HG02588 (cell line): Measurements from ENCODE around the gene RAPH1.

ENCODE experiments used
- ATAC-seq: cut with Tn5 transposase; IDR thresholded peaks from one replicate; pipeline ENCODE4 v1.9.1; 2021; ENCODE audit warnings: mild to moderate bottlenecking, moderate library complexity; ENCODE audit not compliant: unreplicated experiment

RAPH1 gene

DNA sequence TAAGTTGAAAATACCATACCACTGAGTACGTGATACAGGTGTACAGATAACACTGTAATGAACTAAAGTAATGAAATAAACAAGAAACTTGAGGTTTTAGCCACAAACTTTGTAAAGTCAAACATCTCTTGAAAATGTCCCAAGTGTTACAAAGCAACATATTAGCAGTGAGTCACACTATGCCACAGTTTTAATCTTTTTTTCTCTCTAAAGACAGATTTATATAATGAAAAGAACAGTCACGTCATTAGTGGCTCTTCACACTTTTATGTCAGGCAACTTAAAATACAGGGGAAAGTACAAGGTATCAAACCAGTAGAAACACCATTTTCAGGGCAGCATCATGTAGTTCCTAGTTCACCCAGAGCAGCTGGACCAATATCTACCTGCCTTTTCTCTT lies 42.1 kb downstream of the RAPH1 start:
- no peak for ATAC-seq

DNA sequence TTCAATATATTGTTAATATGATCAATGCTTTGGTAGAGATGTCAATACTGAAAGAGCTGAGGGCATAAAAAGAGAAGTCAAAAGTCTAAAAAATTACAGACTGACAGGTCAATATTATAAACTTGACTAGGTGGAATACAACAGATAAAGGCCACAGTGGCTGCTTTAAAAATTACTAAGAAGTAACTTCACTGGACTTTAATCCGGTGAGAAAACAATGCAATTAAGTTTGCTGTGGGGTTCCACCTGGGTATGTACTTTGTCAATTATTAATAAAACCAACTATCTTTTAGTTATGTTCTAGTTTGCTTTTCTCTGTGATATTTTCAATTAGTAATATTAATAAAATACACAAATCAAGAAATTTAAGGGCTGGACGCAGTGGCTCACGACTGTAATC lies 44.7 kb downstream of the RAPH1 start:
- no peak for ATAC-seq

DNA sequence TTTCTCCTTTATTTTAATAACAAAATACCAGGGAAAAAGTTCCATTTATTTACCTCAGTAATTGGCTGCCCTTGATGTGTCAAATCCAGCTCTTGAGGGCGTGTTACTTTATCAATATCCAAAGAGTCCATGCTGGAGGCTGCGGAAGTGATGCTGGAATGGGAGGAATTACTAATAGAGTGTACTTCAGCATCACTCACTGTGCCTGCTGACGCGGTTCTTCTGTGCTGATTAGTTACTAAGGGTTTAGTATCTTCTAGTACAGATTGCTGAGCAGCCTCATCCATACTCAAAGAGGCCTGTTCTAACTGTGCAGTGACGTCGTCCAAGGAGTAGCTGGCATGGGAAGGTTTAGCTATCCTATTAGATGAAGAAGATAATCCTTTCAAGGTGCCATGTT lies 45.6 kb downstream of the RAPH1 start:
- no peak for ATAC-seq

DNA sequence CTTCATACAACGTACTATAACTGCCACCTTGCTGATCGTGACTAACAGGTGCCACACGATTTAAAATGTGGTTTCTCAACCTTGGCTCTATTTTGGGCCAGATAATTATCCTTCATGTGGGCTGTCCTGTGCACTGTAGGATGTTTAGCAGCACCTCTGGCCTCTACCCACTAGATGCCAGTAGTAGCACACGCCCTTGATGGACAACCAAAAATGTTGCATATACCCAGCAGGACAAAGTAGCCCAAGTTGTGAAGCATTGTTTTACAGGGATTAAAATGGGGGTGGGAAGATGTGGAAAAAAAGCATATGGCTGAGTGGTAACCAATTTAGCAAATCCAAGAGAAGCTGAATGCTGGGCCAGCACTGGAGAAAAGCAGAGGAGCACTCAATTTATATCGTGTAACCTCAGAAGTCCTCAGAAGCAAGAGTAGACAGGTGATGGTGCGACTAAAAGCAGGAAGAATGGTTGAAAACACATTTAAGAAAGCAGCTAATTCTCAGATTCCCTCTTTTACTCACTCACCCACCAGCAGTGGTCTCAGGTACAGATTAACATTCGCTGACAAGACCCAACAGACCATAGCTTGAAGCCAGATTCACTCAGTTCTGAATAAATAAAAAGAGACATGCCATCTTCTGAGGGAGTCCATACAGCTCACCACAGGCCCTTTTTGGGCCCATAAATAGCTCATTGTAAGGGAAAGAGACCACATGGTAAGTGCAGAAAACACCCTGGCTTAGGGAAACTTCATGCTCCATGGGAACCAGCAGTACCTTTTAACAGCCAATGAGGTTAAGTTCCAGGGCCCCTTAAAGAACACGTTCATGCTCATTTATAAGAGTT lies 50.6 kb downstream of the RAPH1 start:
- ATAC-seq: peak; percentile 47

DNA sequence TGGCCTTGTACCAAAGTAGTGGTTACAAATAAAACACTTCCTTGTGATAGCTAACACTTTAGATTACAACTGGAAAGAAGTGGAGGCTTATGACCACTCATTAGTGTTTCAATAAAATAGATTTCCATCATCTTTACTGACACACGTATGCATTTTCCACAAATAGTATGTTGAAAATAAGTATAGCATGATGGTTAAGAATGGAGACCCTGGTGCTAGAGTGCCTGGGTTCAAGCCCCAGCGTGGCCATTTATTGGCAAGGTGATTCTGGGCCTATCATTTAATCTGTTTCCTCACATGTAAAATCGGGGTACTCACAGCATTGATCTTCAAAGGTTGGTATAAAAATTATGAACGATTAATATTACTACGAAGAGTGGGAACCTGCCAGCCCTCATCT lies 54.5 kb downstream of the RAPH1 start:
- ATAC-seq: no peak

DNA sequence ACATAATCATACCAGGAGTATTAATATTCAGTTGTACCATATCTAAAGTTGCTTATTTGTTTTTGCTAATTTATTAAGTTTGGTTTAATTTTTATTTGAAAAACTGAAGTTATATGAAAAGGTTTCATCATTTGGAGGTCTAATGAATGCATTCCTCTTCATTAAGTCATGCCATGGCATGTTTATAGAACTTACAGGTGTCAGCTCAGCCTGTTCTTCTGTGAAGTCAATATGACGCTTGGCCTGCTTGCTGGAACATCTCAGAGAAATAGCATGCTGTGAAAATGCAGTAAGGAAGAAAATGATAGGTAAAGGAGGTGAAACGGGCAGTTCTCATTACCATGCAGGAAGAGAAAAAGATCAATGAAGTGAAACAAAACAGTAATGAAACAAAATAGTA lies 58.2 kb downstream of the RAPH1 start:
- ATAC-seq: no peak

DNA sequence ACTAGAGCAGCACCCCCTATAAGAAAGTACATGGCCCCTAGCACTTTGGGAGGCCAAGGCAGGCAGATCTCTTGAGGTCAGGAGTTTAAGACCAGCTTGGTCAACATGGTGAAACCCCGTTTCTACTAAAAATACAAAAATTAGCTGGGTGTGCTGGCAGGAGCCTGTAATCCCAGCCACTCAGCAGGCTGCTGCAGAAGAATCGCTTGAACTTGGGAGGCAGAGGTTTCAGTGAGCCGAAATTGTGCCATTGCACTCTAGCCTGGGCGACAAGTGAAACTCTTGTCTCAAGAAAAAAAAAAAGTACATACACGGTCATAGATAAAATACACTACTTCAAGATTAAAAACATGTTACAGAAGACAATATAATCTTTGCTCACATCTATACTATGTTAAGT lies 63.8 kb downstream of the RAPH1 start:
- no peak for ATAC-seq

DNA sequence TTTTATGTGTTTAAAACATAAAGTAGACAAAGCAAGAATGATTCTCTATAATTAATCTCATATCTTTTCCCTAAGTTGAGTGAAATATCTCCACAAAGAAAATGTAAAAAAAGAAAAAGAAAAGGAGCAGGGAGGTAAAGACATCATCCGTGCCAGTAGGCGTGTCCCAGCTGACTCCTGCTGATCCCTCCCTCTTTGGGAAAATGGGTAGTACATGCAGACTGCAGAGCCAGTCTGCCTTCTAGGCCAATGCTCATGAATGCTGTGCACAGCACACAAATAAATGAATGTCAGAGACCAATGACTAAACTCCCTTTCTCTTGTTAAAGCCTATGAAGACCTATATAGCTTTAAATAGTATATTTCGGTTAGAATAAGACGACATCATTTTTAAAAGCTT lies 64.7 kb downstream of the RAPH1 start:
- ATAC-seq: no peak

DNA sequence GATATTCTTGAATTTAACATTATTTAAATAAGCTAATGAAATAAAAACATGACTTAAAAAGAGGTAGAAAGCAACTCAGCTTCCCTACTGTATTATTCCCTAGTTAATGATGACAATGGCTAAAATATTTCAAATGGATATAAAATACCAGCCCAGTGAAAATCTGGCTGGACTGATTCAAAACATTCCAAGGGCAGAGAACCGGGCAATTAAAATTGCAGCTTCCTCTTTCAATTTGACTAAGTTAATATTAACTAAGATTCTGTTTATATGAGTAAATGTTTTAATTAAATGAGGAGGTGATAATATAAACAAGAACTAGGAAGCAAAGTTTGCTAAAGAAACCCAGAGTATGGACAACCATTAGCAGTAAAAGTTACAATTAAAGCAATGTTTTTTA lies 65.6 kb downstream of the RAPH1 start:
- no peak for ATAC-seq

DNA sequence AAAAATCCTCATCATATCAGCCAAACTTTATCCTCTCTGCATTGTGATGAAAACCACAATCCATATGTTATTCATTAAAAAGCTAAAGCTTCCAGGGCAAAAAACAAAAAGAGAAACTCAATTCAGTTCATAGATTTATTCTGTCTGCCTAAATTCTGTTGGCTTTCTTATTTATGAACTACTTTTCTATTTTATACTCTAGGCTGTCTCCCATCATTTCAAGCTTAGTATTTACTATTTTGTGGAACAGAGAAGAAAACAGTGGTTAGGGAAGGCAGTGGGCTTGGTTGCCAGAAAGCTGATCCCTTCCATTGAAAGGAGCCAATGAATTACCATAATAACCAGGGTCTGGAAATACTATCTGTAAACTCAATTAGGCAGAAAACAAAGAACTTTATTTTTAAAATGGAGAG lies 71.8 kb downstream of the RAPH1 start:
- ATAC-seq: no peak

DNA sequence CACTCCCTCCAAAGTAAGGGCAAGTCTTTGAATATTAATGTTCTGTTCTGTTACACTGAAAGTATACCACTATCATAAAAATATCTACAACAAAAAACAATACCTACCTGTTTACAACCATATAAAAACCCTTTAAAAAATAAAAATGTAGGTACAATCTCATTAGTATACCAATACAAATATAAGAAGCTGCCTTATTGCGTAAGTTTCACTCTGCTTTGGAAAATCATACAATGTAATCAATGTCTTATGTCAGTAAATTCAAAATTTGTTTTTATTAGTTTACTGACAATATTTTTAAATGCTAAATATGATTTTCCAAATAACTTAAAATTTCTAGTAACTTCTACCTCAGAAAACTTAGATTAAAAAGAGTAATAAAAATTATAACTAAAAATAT lies 72.8 kb downstream of the RAPH1 start:
- ATAC-seq: no peak

DNA sequence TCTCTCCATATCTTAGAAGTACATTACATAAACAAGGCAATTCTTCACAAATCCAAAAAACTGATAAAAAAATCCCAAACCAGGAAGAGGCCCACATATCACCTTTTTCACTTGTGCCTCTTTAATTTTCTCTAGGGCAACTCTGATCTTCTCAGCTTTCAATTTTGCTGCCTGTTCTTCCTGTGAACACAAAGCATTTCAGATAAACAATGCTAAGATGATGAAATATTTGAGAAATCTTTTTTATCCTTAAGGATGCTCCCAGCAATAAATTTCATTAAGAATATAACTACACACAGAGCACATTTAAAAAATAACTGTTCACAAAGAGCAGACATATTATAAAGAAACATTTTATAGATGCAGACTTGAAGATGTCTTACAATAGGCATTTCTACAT lies 73.4 kb downstream of the RAPH1 start:
- ATAC-seq: no peak

DNA sequence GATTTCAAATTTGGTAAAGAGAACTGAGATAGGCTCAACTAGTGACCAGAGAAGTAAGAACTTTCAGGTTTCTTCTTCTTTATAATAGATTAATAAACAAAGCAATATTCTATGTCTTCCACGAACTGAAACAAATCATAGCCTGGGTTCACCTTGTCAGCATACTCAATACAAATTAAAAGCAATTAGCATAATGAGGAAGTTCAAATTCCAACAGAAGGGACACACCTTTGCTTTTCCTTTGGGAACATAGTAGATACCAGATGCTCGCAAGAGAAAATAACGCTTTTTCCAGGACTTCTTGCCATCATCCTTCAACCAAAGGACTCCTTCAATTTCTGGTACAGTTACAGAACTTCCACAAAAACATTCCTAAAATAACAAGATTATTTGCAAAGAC lies 79.9 kb downstream of the RAPH1 start:
- no peak for ATAC-seq

DNA sequence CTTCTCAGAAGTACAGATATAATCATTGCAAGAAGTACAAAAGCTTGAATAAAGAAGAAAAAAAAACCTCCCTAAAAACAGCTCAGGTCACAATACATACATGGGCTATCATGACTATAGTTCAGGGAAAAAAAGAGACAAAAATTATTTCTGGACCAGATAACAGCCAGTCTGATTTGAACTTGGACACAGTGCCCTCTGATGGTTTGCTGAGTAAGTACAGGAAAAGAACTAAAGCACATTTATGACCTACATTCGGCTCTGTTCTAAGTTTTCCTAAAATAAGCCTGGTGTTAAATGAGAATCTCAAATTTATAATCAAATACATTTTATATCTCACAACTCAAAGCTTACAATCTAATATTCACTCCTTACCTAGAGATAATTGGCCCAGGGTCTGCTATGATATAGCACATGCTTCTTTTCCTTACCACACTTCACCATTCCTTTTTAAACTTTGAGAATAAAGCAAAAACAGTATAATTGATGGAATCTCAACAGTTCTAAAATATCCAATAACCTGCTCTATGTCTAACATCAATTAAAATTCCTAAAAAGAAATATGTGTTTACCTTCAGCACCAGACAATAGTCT lies 81.1 kb downstream of the RAPH1 start:
- ATAC-seq: no peak

DNA sequence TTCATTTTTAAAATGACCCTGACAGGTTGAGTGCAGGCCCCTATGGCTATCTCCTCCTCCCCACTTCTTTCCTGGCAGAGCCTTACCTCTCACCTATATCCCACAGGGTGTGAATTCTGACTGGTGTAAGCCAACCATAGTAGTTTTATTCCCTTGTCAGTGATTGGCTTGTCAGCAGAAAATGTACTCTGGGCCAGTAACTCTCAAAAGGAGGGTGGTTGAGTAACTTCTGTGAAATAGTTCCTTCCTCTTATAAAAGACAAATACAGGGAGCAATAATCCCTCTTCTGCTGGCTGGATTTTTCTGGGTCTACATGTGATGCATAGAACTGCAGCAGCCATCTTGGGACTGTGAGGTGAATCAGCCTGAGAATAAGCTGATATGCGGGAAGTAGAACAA lies 83.4 kb downstream of the RAPH1 start:
- no peak for ATAC-seq

DNA sequence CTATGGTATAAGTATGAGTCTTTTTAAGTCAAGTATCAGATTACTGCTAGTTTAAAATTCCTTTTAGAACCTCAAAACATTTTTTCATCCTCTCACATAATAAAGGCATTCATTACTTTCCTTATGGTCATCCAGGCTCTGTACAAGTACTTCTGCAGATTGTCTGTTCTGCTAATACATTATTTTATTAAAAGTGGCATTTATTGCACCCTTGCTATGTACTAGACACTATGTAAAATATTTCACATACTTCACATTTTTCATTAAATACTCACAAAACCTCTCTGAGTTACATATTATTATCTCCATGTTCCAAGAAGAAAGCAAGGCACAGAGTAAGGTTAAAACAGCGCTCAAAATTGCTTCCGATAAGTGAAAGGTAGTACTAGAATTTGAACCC lies 84.1 kb downstream of the RAPH1 start:
- ATAC-seq: no peak

DNA sequence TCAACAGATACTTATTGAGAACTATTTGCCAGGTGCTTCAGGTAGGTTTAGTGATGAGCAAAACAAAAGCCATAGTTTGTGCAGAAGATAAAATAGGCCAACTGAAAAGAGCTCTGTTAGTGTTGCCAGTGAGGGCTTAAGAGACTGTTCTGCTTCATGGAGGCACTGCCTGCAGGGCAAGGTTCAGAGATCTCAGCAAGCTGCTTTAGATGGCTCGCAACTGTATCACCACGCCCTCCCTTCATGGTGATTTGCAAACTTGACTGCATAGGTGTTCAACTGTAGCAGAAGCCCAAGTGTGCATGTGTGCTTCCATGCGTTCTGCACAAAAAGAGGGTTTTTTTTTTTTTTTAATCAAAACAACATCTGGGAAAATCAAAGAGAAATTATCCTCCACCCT lies 84.5 kb downstream of the RAPH1 start:
- ATAC-seq: no peak

DNA sequence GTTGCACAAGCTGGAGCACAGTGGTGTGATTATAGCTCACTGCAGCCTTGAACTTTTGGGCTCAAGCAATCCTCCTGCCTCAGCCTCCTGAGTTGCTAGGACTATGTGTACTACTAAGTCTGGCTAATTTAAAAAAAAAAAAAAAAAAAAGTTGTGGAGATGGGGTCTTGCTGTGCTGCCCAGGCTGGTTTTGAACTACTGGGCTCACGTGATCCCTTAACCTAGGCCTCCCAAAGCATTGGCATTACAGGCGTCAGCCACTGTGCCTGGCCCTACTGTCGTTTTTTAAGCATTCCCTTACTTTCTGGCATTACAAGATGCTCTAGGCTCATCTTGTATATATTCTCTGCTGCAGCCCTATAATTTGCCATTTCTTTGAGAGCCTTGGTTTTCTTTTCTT lies 88.3 kb downstream of the RAPH1 start:
- no peak for ATAC-seq

DNA sequence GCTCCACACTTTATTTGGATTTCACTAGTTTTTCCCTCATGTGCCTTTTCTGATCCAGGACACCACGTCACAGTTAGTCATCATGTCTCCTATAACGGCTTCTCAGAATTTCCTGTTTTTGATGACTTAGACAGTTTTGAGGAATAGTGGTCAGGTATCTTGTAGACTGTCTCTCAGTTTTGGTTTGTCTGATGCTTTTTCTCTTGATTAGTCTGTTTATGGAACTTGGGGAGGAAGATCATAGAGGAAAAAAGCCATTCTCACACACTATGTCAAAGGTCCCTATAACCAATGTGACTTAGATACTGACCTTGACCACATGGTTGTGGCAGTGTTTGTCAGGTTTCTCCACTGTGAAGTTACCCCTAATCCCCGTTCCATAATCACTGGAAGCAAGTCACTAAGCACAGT lies 89.0 kb downstream of the RAPH1 start:
- ATAC-seq: no peak

DNA sequence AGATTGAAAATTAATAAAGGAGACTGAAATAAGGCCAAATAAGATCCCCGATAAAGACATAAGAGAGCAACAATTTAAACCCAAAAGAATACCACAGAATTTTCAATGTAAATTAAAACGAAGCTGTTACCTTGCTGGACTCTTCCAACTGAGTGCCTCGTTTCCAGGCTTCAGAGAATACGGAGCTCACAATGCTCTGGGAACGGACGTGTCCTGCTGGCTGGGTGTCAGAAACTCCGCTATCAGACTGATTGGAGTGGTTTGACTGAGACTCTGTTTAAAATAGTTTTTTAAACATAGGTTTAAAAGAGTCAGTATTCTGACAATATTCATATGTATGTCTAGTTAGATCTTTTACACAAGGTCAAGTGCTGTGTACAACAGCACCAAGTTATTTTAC lies 90.4 kb downstream of the RAPH1 start:
- no peak for ATAC-seq

DNA sequence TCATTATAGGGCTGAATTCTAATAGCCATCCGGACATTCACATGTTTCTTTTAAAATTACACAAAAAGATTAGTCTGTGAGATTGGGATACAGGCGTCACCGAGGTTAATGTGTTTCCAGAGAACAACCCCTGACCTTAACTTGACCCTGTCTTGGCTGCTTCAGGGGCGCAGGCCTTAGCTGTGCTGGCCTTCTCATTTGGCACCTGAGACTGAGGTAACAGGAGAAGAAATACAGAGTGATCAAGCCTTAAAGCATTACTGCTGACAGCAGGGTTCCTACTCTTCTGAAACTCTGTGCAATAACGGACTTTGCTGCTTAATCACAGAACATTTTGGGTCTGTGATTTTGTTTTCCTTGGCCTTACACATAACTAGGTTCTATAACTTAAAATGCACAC lies 92.6 kb downstream of the RAPH1 start:
- no peak for ATAC-seq

DNA sequence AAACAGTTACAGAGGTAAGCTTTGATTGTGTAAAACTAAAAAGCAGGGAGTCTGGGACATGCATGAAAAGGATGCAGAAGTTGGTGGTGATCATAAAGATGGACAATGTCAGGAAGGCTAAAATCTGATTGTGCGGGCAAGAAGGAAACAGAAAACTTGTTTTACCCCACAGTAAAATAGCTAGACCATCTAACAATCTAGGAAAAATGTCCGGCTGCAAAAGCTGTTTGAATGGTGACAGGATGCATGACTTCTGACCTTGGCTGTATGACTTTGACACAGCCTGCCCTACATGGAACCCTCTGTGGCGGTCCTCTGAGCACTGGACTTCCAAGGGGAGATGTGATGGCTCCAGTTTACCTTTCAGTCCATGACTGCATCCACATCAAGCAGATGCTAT lies 93.6 kb downstream of the RAPH1 start:
- ATAC-seq: no peak

DNA sequence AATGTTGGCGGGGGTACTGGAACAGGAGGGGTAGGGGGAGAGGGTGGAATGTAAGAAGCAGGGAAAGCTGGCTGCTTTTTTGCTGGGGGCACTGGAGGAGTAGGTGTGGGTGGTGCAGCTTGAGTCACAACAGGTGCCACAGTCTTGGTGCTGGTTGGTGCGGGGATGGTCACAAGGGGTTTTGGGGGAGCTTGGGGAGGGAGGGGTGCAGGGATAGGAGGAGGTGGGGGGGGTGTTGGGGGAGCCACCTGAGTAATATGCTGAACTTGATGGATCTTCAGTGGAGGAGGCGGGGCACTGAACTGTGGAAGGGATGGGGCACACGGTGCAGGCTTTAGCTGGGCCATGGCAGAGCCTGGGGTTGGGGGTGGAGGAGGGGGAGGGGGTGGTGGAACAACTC lies 94.4 kb downstream of the RAPH1 start:
- ATAC-seq: no peak
